GM13977 (cell line): Measurements from ENCODE around the gene GLB1L2.
"Not testable (repeated sequence)": the region's sequence is repeated elsewhere in the genome, so short reads cannot be mapped to it uniquely, and the experiment has no call there.

Source experiments
- DNase-seq: peaks from one replicate; pipeline ENCODE4 v3.0.0; 2012; ENCODE audit warnings: low spot score
- in situ Hi-C: fragments of 300-500 bp; cut with MboI; formaldehyde crosslinking; loops from one replicate; pipeline ENCODE4 v1.12.0; 2022; ENCODE audit warnings: low sequenced_read_pairs, low pct_unique_long_range_greater_than_20kb, mixed read lengths, inconsistent platforms; ENCODE audit not compliant: unreplicated experiment
- TF ChIP-seq, protein P1 (sequence below): IDR thresholded peaks from 2 replicates; pipeline ENCODE4 v1.5.1; 2012; ENCODE audit warnings: mild to moderate bottlenecking, control low read depth; ENCODE audit not compliant: insufficient read depth; ENCODE audit errors: extremely low read depth, missing control alignments

The GLB1L2 gene

DNA sequence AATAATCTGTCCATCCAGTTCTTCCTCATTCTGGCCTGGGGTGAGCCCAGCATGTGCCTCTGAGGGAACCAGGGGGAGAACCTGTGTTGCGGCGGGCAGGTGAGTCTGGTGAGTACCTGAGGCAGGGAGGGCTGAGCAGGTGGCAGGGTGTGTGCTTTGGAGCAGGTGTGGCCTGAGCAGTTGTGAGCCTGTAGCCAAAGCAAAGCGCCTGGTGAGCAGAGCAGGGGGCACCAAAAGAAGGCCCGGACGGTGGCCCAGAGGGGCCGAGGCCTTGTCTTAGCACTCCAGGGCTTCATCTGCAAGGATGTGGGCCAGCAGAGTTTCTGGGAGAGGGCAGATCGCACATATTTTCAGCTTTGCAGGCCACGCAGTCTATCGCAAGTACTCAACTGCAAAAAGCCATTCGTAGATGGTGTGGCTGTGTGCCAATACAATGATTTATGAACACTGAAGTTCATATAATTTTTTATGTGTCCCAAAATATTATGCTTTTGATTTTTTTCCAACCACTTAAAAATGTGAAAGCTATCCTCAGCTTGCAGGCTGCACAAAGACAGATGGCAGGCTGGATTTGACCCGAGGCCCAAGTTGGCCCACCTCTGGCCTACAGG is 8.7 kb downstream of the GLB1L2 start:
- peak; percentile 9 for DNase-seq
- TF ChIP-seq, protein P1, sequence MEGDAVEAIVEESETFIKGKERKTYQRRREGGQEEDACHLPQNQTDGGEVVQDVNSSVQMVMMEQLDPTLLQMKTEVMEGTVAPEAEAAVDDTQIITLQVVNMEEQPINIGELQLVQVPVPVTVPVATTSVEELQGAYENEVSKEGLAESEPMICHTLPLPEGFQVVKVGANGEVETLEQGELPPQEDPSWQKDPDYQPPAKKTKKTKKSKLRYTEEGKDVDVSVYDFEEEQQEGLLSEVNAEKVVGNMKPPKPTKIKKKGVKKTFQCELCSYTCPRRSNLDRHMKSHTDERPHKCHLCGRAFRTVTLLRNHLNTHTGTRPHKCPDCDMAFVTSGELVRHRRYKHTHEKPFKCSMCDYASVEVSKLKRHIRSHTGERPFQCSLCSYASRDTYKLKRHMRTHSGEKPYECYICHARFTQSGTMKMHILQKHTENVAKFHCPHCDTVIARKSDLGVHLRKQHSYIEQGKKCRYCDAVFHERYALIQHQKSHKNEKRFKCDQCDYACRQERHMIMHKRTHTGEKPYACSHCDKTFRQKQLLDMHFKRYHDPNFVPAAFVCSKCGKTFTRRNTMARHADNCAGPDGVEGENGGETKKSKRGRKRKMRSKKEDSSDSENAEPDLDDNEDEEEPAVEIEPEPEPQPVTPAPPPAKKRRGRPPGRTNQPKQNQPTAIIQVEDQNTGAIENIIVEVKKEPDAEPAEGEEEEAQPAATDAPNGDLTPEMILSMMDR = no peak
- in situ Hi-C loops = no loop called here

DNA sequence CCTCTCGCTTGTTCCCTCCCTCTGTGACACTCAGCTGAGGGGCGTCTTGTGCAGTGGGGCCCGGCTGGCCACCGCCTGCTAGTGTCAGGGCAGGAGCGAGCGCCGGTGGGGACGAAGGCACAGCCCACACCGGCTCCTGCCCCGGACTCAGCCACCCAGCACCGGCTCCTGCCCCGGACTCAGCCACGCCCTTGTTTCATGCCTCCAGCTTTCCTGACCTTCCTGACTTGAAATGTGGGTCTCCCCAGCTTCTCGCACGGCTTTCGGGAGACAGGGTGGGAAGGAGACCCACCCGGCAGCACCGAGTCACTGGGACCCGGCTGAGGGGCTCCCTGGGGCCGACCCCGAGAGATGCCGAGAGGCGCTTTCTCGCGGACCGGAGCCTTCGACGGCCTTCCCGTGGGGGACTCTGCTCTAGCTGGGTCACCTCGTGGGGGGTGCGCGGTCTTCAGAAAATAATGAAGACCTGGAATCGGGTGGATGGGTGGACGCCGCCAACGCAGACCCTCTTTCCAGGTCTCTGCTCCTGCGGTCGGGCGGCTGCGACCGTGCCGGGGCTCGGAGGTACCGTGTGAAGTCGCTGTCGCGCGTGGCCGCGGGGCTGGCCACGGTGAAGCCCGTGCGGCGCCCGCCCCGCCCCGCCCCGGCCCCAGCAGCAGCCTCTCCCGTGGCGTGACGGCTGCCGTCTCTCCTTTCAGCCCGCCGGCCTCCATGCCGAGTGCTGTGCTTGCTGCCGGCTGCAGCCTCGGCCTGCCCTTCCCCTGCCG is 10.2 kb downstream of the GLB1L2 start:
- in situ Hi-C loops = no loop called here
- no peak for DNase-seq
- TF ChIP-seq, protein P1 = no peak

DNA sequence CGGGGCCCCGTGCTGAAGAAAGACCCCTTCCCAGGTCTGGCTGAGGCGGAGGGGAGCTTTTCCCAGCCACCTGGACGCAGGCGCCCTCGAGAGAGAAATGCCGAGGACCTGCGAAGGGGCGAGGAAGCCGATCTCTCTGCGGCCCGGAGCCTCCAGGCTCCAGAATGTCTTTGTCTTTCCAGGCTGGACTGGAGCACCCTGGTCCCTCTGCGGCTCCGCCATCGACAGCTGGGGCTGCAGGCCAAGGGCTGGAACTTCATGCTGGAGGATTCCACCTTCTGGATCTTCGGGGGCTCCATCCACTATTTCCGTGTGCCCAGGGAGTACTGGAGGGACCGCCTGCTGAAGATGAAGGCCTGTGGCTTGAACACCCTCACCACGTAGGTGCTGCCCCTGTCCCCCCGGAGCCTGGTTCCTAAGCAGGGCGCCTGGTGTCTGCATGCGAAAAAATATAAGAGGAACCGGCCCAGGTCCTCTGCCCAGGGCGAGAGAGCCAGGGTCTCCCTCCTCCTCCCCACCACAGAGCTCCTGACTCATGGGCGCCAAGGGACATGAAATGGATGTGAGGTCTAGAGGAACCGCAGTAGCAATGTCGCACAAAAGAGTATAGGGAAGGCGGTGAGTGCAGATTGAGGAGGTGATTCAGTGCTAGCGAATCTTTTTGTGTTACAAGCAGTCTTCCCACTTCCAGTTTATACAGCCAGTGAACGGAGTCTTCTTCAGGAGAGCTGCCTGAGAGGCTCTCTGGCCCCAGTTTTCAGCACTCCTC is 11.0 kb downstream of the GLB1L2 start:
- TF ChIP-seq, protein P1 = no peak
- in situ Hi-C loops = no loop called here
- DNase-seq = no peak

DNA sequence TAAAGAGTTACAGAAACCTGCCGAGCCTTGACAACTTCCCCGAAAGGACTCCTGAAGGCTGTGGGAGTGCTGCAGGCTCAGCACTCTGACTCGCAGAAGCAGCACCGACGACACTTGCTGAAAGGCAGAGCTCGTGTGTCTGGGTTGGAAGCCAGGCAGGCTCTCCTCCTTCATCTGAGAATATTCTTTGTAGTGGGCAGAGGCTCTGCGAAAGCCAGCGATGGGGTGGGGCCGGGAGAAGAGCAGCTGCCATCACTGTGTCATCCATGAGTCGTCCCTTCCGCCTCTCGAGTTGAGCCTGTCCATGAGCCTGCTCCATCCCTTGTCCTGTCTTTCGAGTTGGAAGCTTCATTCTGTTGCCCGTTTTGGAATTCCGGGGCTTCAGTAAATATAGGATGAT is 11.9 kb downstream of the GLB1L2 start:
- in situ Hi-C loops = no loop called here
- no peak for DNase-seq
- TF ChIP-seq, protein P1 = no peak

DNA sequence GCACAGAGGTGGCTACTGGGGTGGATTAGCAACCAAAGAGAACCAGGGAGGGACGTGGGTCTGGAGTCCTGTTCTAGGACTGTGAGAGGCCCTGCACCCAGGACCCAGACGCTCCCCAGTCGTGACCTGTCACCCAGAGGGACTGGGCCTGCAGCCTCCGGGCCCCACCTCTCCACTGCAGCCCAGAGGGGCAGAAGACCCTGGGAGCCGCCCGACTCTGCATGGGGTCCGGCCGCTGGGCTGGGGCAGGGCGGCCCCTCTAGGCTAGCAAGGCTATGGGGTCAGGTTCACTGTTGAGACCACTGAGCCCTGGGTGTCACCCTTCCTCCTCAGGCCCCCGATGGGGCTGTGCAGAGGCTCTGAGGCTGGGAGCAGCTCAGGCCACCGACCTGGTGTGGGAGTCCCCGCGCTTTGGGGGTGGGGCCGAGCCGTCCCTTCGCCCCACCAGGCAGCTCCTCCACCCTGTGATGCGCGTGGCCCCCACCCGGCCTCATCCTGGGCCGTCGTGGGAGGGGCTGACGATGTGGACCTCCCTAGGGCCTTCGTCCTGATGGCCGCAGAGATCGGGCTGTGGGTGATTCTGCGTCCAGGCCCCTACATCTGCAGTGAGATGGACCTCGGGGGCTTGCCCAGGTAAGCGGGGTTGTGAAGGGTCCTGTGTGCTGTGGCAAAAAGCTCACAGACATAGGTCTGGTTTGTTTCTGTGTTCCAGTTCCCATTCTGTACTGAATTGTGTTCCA is 12.9 kb downstream of the GLB1L2 start:
- DNase-seq, in situ Hi-C loops: not testable (repeated sequence)

DNA sequence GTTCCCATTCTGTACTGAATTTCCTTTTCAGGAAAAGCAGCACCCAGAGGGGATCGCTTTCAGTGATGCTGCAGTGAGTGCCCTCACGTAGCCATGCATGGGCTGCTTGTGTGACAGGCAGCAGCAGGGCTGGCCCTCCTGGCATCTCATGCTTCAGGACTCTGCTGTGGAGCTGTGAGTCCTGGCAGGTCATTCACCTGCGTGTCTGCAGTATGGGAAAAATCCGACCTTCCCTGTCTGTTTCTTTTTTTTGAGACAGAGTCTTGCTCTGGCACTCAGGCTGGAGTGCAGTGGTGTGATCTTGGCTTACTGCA is 13.4 kb downstream of the GLB1L2 start:
- TF ChIP-seq, protein P1 = no peak
- in situ Hi-C loops = no loop called here
- DNase-seq = no peak
